Heart left ventricle (tissue), 13 donors: ENCODE results near the gene ORC5.

Experiments used
- CTCF ChIP-seq, 12 donors: fragments of 200-600 bp; sonication (generic) in 4 of 12; IDR thresholded peaks; one replicate each; pipeline versions ENCODE4 v1.5.0 to v1.8.0; 2018 to 2022; ENCODE audit warnings: antibody characterized with exemption in 12 of 12, mild to moderate bottlenecking in 5 of 12
- POLR2A ChIP-seq, 2 donors: fragments of 450-650 bp; IDR thresholded peaks; one replicate each; pipeline ENCODE4 v1.6.1; 2017; ENCODE audit warnings: antibody characterized with exemption in 2 of 2, mild to moderate bottlenecking in 2 of 2, moderate library complexity in 2 of 2
- donor health status: ischemic (EF 13 %, LVEDD 7.1; RV severe dilation, severe dysfunction).
- donor health status: DM: no; HTN: yes; CAD: no.
- donor health status: DM: no; HTN: no; CAD: no.
- donor health status: ischemic (EF 25% LVEDD 6.9; RV normal size, moderate dysfunction).
- donor health status: ischemic (EF 25% LVEDD 5.7; RV mildly dilated, moderate dysfunction).
- donor health status: ischemic (EF 35%, LVEDD 5.7; RV mildly dilated, moderate dysfunction).
- donor health status: nonischemic (EF 11% LVEDD 7.7; RV severe dilation, severe dysfunction).
- donor health status: DM: yes; HTN: yes; CAD: no.
- donor health status: PGD.
- donor health status: ischemic (EF 29% LVEDD 5.4; RV normal size, mild dysfunction).
- donor health status: nonischemic (EF 23%, LVEDD 6.1; RV moderate dilation, normal function).

DNA sequence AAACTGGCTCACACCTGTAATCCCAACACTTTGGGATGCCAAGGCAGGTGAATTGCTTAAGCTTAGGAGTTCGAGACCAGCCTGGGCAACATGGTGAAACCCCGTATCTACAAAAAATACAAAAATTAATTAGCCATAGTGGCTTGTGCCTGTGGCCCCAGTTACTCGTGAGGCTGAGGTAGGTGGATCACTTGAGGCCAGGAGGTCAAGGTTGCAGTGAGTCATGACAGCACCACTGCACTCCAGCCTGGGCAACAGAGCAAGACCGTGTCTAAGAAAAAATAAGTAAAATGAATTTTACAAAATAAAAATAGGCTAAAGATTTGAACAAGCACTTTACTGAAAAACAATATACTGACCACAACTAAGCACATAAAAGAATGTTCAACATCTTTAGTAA, 9.8 kb upstream of the ORC5 start:
- no peak for TF ChIP-seq CTCF (IDR thresholded peaks at IDR 0.05)
- TF ChIP-seq POLR2A (IDR thresholded peaks at IDR 0.05) = no peak
